Testis (tissue), 3 donors: ENCODE data around the gene CDC20. TPM values are rescaled to one million over a fixed set of nuclear protein-coding genes. Genes with fewer than 3 reads are reported as not detected.
A peak's percentile ranks its signal among the peaks of the same experiment; 100 is the strongest.

ENCODE experiments used
- DNase-seq: peaks from one replicate; pipeline ENCODE4 v3.0.0-alpha.2; 2019
- H3K27ac ChIP-seq, 2 donors: fragments of 200-600 bp; sonication (generic); one replicate each; pipeline ENCODE4 v1.5.1; 2019
- H3K27me3 ChIP-seq: fragments of 200-600 bp; sonication (generic); one replicate; pipeline ENCODE4 v1.5.1; 2019
- H3K36me3 ChIP-seq: fragments of 200-600 bp; sonication (generic); one replicate; pipeline ENCODE4 v1.5.1; 2017; ENCODE audit warnings: low read depth; ENCODE audit errors: missing control alignments
- H3K4me1 ChIP-seq: fragments of 200-600 bp; sonication (generic); one replicate; pipeline ENCODE4 v1.5.1; 2019
- H3K4me3 ChIP-seq, 2 donors: fragments of 200-600 bp; sonication (generic); one replicate each; pipeline ENCODE4 v1.5.1; 2017 to 2019
- H3K9me3 ChIP-seq: fragments of 200-600 bp; sonication (generic); one replicate; pipeline ENCODE4 v1.5.1; 2017
- POLR2A ChIP-seq: fragments of 450-650 bp; IDR thresholded peaks from one replicate; pipeline ENCODE4 v1.6.1; 2017; ENCODE audit warnings: antibody characterized with exemption, mild to moderate bottlenecking, moderate library complexity
- WGBS, 2 donors: methylation state at CpG; one replicate each; pipeline ENCODE4 v1.1.5; 2018; 5-methylcytosine and 5-hydroxymethylcytosine counted together
- intact Hi-C: fragments of 100-400 bp; cut with DNase I; formaldehyde crosslinking; loops from one replicate; pipeline ENCODE4 v1.15.1; 2023; ENCODE audit warnings: low total_unique reads
- polyA plus RNA-seq: library from polyadenylated mRNA; stranded (reverse); fragments of 350-450 nt; fragmentation: Illumina TruSeq; extraction: RNeasy Lipid Tissue Mini Kit (QIAGEN cat#74804); gene quantifications from one replicate; pipeline ENCODE4 v1.2.3, GENCODE V29; 2014; ENCODE audit warnings: low read depth, low replicate concordance; ENCODE audit not compliant: insufficient read depth
- total RNA-seq, 2 donors: library from RNA; depleted of rRNA; stranded (reverse); fragments of >200 nt; gene quantifications; one replicate each; pipeline ENCODE4 v1.2.3, GENCODE V29; 2016
- TF ChIP-seq, protein P1 (sequence below), 3 experiments: fragments of 450-650 bp in 2 of 3; fragments of 200-600 bp in 1 of 3; sonication (generic) in 1 of 3; IDR thresholded peaks; one replicate each; pipeline ENCODE4 v1.5.1; 2016 to 2019; ENCODE audit warnings: antibody characterized with exemption in 3 of 3, mild to moderate bottlenecking in 2 of 3, moderate library complexity in 1 of 3

The CDC20 gene
- total and polyA plus RNA-seq, 3 donors from 2014 or later = 44.7 to 135 (median 48.6) TPM

DNA sequence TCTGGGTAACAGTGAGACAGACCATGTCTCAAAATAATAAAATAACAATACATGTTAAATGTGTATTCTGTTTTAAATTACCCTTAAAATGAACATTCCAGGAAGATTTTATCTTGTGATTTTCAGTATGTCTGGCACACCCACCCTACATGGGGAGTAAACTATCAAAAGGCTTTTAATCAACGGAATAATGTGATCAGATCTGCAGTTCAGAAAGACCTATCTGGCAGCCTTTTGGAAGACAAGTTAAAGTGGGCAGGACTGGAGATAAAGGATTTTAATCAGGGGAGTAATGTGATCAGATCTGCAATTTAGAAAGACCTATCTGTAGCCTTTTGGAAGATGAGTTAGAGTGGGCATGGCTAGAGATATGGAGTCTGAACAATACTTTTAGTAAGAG lies 20.7 kb downstream of the CDC20 start:
- H3K4me3 ChIP-seq = no peak overlapping the region
- WGBS, 2 donors = 88 to 94% methylated on average over 1 of the region's 1 CpG
- H3K27me3 ChIP-seq = no peaks in the 10 kb centered on the region
- no peak overlapping the region for H3K27ac ChIP-seq
- H3K36me3 ChIP-seq = no peaks in the 10 kb centered on the region
- H3K4me1 ChIP-seq = peaks cover 16% of the 10 kb centered on the region
- no peak for DNase-seq
- TF ChIP-seq, protein P1, sequence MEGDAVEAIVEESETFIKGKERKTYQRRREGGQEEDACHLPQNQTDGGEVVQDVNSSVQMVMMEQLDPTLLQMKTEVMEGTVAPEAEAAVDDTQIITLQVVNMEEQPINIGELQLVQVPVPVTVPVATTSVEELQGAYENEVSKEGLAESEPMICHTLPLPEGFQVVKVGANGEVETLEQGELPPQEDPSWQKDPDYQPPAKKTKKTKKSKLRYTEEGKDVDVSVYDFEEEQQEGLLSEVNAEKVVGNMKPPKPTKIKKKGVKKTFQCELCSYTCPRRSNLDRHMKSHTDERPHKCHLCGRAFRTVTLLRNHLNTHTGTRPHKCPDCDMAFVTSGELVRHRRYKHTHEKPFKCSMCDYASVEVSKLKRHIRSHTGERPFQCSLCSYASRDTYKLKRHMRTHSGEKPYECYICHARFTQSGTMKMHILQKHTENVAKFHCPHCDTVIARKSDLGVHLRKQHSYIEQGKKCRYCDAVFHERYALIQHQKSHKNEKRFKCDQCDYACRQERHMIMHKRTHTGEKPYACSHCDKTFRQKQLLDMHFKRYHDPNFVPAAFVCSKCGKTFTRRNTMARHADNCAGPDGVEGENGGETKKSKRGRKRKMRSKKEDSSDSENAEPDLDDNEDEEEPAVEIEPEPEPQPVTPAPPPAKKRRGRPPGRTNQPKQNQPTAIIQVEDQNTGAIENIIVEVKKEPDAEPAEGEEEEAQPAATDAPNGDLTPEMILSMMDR (IDR thresholded peaks at IDR 0.05) = no peak
- TF ChIP-seq POLR2A = no peak
- intact Hi-C loops = no loop called here
- no peaks in the 10 kb centered on the region for H3K9me3 ChIP-seq

DNA sequence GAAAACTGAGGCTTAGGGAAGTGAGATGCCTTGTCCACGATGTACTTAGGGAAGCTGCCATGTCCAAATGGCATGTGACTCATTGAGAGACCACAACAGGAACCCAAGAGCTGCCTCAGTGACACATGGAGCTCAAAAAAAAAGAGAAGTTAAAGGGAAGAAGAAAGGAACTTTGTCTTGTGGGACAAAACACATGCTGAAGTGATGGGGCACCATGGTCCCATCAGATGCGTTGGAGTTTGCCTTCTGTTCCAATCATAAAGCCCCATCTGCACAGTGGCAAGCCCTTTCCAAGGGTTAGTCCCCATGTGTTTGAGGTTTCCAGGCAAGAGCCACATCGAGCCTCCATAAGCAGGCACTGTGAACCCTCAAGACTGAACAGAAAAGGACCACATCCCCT lies 22.8 kb downstream of the CDC20 start:
- Histone ChIP-seq H3K4me3 (no peak overlapping the region), H3K9me3 (no peaks in the 10 kb centered on the region), H3K4me1 (peaks cover 16% of the 10 kb centered on the region), H3K27ac (peak overlapping the region; percentile 4 to 26), H3K27me3 (no peaks in the 10 kb centered on the region), H3K36me3 (no peaks in the 10 kb centered on the region)
- WGBS, 2 donors = 51 to 70% methylated on average over 3 of the region's 3 CpGs
- TF ChIP-seq, protein P1 (IDR thresholded peaks at IDR 0.05) = no peak
- TF ChIP-seq POLR2A = no peak
- no peak for DNase-seq
- intact Hi-C loops = no loop called here

DNA sequence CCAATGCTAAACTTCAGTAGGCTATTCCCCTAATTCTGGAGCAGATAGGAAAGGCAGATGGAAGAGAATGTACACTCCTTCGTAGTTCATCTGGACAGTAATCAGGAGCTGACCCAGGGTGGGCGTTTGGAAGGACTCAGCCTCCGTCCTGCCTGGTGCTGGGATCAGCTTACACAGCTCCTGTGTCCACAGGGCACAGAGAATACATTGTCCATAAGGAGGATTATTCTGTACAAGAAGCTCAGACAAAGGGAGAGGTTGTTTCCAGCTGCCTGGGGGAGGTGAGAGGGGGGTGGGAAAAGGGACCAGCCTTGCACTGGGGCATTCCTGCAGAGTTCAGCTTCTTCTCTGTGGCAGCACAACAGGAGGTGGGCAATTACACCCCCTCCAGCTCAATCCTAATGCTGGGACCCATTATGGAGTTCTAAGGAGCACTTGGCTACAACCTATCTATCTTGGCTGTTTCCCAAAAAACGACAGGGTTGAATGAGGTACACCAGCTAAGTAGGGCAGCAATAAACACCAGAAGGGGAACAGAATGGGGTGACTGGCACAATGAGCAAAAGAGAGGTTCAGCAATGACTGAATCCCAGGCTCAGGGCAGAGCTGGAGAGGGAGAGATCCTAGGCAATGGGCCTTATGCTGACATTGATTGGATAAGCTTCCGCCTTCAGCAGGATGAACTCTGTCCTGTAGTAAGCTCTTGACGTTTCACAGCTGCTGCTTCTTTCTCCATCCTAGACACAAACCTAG lies 23.4 kb downstream of the CDC20 start:
- peak; percentile 45 for DNase-seq
- no peaks in the 10 kb centered on the region for H3K9me3 ChIP-seq
- no peak for TF ChIP-seq POLR2A
- TF ChIP-seq, protein P1 (IDR thresholded peaks at IDR 0.05) = no peak
- H3K36me3 ChIP-seq = no peaks in the 10 kb centered on the region
- H3K4me3 ChIP-seq = no peak overlapping the region
- peak overlapping the region; percentile 18 to 26 for H3K27ac ChIP-seq
- H3K4me1 ChIP-seq = peaks cover 16% of the 10 kb centered on the region
- H3K27me3 ChIP-seq = no peaks in the 10 kb centered on the region
- 36 to 45% methylated on average over 6 of the region's 6 CpGs for WGBS, 2 donors
- intact Hi-C loops = no loop called here

GRCh38 chr1:43383449-43383848 lies 24.7 kb downstream of the CDC20 start:
- Histone ChIP-seq H3K4me3 (no peak overlapping the region), H3K4me1 (peaks cover 19% of the 10 kb centered on the region), H3K27me3 (no peaks in the 10 kb centered on the region), H3K9me3 (no peaks in the 10 kb centered on the region), H3K36me3 (no peaks in the 10 kb centered on the region), H3K27ac (no peak overlapping the region)
- WGBS, 2 donors = 94% methylated on average over 2 of the region's 2 CpGs
- DNase-seq = no peak
- intact Hi-C loops = no loop called here
- TF ChIP-seq, protein P1 (IDR thresholded peaks at IDR 0.05) = no peak
- TF ChIP-seq POLR2A = no peak

- no peak for TF ChIP-seq POLR2A
- TF ChIP-seq, protein P1 (IDR thresholded peaks at IDR 0.05) = no peak
- Histone ChIP-seq H3K27ac (no peak overlapping the region), H3K4me1 (peaks cover 28% of the 10 kb centered on the region), H3K9me3 (no peaks in the 10 kb centered on the region), H3K4me3 (no peak overlapping the region), H3K27me3 (no peaks in the 10 kb centered on the region), H3K36me3 (no peaks in the 10 kb centered on the region)
- no peak for DNase-seq
- intact Hi-C loops = no loop called here
- 90% methylated on average over 6 of the region's 6 CpGs for WGBS, 2 donors
Observed at GRCh38 chr1:43386676-43387075, 27.9 kb downstream of the CDC20 start.
